ENCODE data around the gene MAML2.

MAML2 gene

GRCh38 chr11:96023275-96023674 is 319.7 kb downstream of the MAML2 start:
- in situ Hi-C loops (cut with MboI; ENCODE audit: low sequenced_read_pairs): no loop called here

DNA sequence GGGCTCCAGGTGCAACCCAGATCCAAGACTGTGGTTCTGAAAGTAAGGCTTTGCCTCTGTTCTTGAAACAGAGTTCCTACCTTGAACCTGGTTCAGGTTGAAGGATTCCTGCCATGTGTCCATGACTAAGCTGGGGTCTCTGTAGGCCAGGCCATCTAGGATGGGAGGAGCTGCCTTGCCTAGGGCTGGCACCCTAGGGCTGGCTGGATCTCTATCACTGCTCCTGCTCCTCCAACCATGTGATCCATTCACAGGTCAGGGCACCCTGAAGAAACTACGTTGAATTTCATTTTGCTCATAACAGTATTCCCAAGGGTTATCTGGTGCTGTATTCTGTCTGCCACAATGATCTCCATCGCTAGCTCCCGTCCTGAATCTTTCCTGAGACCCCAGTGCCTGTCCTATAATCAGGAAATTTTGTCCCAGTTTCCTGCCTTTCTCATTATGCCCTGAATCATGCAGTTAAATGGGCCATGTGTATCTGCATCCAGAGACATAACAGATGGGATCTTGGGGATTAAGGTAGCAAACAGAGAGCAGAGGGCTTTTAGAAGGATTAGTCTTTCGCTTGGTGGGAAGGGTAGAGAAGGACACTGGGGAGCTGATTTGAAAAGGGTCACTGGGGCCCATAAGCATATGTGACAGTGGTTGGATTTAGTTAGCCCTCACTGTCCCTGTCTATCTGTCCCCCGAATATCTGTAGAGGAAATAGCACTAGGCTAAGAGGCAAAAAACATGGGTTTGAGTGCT is 320.9 kb downstream of the MAML2 start:
- in situ Hi-C loops (cut with MboI; ENCODE audit: low sequenced_read_pairs): no loop called here

DNA sequence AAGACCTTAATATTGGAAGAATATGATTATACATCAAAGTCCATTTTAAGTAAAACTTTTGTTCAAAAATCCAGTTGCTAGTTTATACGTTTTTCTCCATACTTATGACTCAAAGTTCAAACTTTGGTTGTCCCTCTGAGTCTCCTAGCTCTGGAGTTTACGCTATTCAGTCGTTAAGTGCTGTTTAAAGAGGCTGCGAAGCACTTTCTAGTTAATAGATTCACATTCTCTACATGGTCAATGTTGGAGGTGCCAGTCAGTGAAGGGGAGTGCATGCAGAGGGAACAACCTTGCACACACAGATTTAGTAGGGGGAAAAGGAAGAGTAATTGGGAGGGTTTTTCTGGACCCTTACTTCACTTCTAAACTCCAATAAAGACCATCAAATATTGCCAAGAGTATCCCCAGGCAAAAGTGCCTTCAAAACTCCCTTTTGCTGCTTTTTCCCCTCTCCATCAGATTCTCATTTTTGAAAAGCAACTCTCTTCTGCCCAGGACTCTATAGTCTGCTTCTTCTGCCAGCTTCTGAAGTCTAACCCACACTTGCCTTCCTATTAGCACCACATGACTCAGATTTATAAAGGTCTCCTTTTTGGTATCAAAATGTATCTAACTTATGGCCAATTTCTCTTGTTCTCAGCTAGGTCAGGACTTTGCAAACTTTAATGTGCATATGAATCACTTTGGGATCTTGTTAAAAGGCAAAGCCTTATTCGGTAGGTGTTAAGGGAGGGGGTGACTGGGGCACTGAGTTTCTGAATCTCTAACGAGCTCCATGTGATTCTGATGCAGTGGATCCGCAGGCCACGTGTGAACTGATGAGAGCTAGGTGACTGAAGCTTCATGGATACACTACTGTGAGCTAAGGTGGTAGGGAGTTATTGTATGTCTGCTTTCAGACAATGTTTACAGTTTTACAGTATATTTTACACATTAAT is 322.9 kb downstream of the MAML2 start:
- in situ Hi-C loops (cut with MboI; ENCODE audit: low sequenced_read_pairs): no loop called here

- in situ Hi-C loops (cut with MboI; ENCODE audit: low sequenced_read_pairs): no loop called here
These were observed 323.7 kb downstream of the MAML2 start for GRCh38 chr11:96019281-96019680.

GRCh38 chr11:96017856-96018255 is 325.1 kb downstream of the MAML2 start:
- in situ Hi-C loops (cut with MboI; ENCODE audit: low sequenced_read_pairs): no loop called here

GRCh38 chr11:96016978-96017502 is 326.0 kb downstream of the MAML2 start:
- in situ Hi-C loops (cut with MboI; ENCODE audit: low sequenced_read_pairs): no loop called here

DNA sequence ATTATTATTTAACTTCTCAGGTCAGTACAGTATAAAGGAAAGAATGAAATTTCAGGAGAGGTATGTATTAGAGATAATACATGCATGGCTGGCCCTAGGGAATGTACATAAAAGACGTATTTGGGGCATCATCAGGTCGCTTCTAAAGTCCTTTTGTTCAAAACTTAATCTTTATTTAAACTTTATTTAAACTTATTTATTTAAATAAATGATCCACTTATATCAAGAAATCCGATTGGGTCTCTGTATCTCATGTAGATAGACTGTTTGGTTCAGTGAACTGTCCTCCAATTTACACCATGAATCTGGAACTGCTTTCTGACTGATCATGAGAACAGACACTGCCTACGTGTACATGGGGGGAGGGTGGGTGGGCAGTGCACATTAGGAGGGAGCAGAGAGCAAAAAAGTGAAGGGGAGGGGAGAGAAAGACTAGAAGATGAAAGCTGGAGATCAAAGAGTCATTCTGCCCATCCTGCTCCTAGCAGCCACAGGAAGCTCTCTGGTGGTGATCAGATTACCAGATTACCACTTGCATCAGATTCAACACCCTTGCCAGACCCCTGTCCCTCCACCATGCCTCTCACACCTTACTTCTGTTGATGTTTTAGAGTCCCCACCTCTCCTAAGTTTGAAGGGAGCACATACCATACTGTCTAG is 327.0 kb downstream of the MAML2 start:
- in situ Hi-C loops (cut with MboI; ENCODE audit: low sequenced_read_pairs): no loop called here

- in situ Hi-C loops (cut with MboI; ENCODE audit: low sequenced_read_pairs): no loop called here
These were observed 328.8 kb downstream of the MAML2 start for GRCh38 chr11:96014217-96014616.

GRCh38 chr11:96013461-96014213 is 329.4 kb downstream of the MAML2 start:
- in situ Hi-C loops (cut with MboI; ENCODE audit: low sequenced_read_pairs): no loop called here

GRCh38 chr11:96012086-96012824 is 330.7 kb downstream of the MAML2 start:
- in situ Hi-C loops (cut with MboI; ENCODE audit: low sequenced_read_pairs): no loop called here

DNA sequence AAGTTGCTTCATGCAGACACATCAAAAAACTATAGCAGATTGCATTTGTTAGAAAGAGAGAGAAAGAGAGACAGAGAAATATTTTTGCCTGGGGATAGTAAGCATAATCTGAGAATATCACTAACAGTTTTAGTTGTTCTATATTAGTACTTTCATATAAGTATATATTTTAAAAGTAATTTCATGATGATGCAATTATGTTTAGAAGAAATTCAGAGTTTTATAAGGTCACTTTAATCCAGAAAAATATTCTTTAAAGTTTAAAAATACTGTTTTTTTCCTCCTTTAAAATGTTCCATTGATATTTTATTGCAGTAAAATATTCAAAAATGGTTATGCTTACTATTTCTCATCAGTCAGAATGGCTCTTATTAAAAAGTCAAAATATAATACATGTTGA is 332.3 kb downstream of the MAML2 start:
- in situ Hi-C loops (cut with MboI; ENCODE audit: low sequenced_read_pairs): no loop called here

DNA sequence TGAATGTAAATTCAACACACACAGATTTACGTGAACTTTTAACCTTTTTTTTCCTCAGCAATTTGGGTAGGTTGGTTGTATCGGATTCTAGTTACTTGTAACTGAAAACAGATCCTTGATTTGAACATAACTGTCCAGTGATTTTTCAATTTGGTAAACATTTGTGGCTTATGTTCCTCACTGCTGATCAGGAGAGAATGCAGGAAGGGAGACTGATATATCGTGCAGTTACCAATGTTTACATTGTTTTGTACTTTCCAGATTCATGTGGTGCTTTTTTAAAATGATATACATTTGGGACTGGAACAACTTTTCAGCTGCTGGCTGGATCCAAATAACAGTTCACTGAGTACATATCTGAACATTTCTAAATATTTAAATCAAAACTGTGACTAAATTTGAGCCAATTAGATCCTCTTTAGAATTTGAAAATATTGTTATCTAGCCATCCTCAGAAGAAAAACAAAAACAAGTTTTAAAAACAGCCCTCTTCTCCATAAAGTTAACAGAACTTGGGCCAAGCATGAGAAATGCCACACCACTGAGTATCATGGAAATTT is 334.8 kb downstream of the MAML2 start:
- in situ Hi-C loops (cut with MboI; ENCODE audit: low sequenced_read_pairs): no loop called here

DNA sequence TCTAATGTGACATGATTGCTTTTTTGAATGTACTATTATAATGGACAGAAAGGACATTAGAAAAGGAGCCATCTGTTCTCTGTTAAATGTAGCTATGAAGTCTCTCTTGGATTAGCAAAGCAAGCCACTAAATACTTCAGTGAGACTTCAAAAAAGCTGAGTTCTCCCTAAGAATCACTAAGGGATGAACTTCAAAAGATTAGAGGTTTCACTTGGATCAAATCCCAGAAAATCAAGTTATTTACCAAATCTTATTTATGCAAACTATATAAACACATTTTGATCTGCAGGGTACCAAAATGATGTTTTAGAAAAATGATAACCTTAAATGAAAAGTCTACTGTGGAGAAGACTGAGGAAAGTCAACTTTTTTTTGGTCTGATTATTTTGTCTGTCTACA is 337.0 kb downstream of the MAML2 start:
- in situ Hi-C loops (cut with MboI; ENCODE audit: low sequenced_read_pairs): no loop called here

DNA sequence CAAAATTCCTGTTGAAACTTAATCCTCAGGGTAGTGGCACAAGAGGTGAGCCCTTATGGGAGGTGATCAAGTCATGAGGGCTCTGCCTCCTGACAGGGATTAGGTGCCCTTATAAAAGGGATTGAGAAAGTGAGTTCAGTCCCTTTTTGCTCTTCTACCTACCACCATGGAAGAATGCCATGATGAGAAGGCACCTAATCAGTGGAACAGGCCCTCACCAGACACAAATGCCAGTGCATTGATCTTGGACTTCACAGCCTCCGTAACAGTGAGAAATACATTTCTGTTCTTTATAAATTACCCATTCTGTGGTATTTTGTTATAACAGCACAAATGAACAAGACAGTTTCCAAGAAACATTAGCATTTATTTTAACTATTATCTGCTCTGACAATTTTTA is 338.1 kb downstream of the MAML2 start:
- in situ Hi-C loops (cut with MboI; ENCODE audit: low sequenced_read_pairs): no loop called here

DNA sequence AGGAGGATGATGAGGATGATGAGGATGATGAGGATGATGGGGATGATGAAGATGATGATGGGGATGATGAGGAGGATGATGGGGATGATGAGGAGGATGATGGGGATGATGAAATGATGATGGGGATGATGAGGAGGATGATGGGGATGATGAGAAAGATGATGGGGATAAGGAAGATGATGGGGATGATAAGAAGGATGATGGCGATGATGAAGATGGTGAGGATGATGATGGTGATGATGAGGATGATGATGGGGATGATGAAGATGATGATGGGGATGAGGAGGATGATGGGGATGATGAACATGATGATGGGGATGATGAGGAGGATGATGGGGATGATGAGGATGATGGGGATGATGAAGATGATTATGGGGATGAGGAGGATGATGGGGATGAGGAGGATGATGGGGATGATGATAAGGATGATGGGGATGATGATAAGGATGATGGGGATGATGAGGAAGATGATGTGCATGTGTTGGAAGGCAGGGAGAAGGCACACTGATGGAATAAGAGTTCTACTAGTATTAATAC is 340.2 kb downstream of the MAML2 start:
- in situ Hi-C loops (cut with MboI; ENCODE audit: low sequenced_read_pairs): no loop called here

- in situ Hi-C loops (cut with MboI; ENCODE audit: low sequenced_read_pairs): no loop called here
These were observed 340.7 kb downstream of the MAML2 start for GRCh38 chr11:96002339-96002738.

DNA sequence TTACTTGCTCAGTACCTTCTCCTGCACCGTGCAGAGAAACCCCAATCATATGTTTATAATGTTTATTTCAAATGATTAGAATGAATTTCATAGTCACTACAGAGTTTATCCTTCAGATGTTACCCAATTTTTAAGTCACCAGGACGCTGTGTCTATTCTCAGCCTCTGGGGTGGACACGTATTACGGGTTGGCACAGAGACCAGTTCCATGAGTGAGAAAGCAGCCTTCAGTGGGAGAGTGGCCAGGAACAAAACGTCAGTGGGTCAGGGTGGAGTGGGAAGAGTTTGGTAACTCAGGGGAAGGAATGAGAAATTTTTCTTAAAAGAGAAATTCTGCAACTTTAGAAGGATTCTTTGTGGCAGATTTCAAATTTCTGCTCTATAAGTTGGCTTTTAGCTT is 342.0 kb downstream of the MAML2 start:
- in situ Hi-C loops (cut with MboI; ENCODE audit: low sequenced_read_pairs): no loop called here

GRCh38 chr11:95999711-96000406 is 343.1 kb downstream of the MAML2 start:
- in situ Hi-C loops (cut with MboI; ENCODE audit: low sequenced_read_pairs): no loop called here

All from HL-60/S4 treated with phorbol 12-myristate 13-acetate at 8.2 ng/mL for 4 days and 3 days (cell line).